WTC11 (cell line): ENCODE results near the gene PLIN1. TPM values are rescaled to one million over a fixed set of nuclear protein-coding genes. Genes with fewer than 3 reads are reported as not detected.

ENCODE experiments used
- ATAC-seq: fragments of 200-7000 bp; cut with Tn5 transposase; 2 replicates; pipeline ENCODE4 v1.10.0; 2021; ENCODE audit warnings: mild to moderate bottlenecking, moderate library complexity
- CTCF ChIA-PET: fragments of 300-600 bp; sonication (Branson Sonifier 250); formaldehyde crosslinking; loops from one replicate; lab custom pipeline; 2021; ENCODE audit warnings: antibody characterized with exemption; lab: Charles Lee
- POLR2A ChIA-PET: fragments of 350-600 bp; sonication (Branson Sonifier 250); formaldehyde crosslinking; loops from one replicate; lab custom pipeline; 2021; ENCODE audit warnings: antibody characterized with exemption; lab: Charles Lee
- DNase-seq: peaks from one replicate; pipeline ENCODE4 v3.0.0; 2021; ENCODE audit warnings: low spot score
- H3K27ac Mint-ChIP-seq: 2 replicates; pipeline ENCODE4 v1.8.0; 2021; ENCODE audit warnings: mixed read lengths
- H3K27me3 Mint-ChIP-seq: 2 replicates; pipeline ENCODE4 v1.8.0; 2021; ENCODE audit warnings: low read depth, mild to moderate bottlenecking, moderate library complexity, mixed read lengths
- H3K36me3 Mint-ChIP-seq: 2 replicates; pipeline ENCODE4 v1.8.0; 2021; ENCODE audit warnings: mixed read lengths
- H3K4me1 Mint-ChIP-seq: 2 replicates; pipeline ENCODE4 v1.8.0; 2022; ENCODE audit warnings: mixed read lengths
- H3K4me3 Mint-ChIP-seq: 2 replicates; pipeline ENCODE4 v1.8.0; 2021; ENCODE audit warnings: mild to moderate bottlenecking, moderate library complexity, mixed read lengths
- H3K9me3 Mint-ChIP-seq: 2 replicates; pipeline ENCODE4 v1.8.0; 2021; ENCODE audit warnings: mixed read lengths
- ELF4 ChIP-seq: sonication (generic); formaldehyde crosslinking; IDR thresholded peaks from 2 replicates; pipeline ENCODE4 v1.8.1; 2022; ENCODE audit warnings: low read depth, mild to moderate bottlenecking, moderate library complexity, missing genetic modification reagents
- FOXJ3 ChIP-seq: sonication (generic); formaldehyde crosslinking; IDR thresholded peaks from 2 replicates; pipeline ENCODE4 v1.9.0; 2021; ENCODE audit warnings: missing genetic modification reagents, mild to moderate bottlenecking, borderline replicate concordance
- GRHL2 ChIP-seq: fragments of 250-450 bp; sonication (Bioruptor Pico); IDR thresholded peaks from 2 replicates; pipeline ENCODE4 v1.8.0; 2022; ENCODE audit warnings: mild to moderate bottlenecking, moderate library complexity; ENCODE audit not compliant: insufficient replicate concordance, severe bottlenecking
- MYBL2 ChIP-seq: sonication (generic); formaldehyde crosslinking; IDR thresholded peaks from 2 replicates; pipeline ENCODE4 v1.8.1; 2023; ENCODE audit warnings: mild to moderate bottlenecking, moderate library complexity, missing genetic modification reagents
- NFYB ChIP-seq: sonication (generic); formaldehyde crosslinking; conservative IDR thresholded peaks from 2 replicates; pipeline ENCODE4 v1.8.0; 2022; ENCODE audit warnings: low read depth, missing genetic modification reagents
- RORB ChIP-seq: fragments of 250-450 bp; sonication (Bioruptor Pico); IDR thresholded peaks from 2 replicates; pipeline ENCODE4 v1.9.0; 2021; ENCODE audit warnings: mild to moderate bottlenecking
- SMAD3 ChIP-seq: sonication (generic); formaldehyde crosslinking; IDR thresholded peaks from 2 replicates; pipeline ENCODE4 v1.8.0; 2022; ENCODE audit warnings: missing genetic modification reagents, mild to moderate bottlenecking, borderline replicate concordance
- TCF7 ChIP-seq: sonication (generic); formaldehyde crosslinking; IDR thresholded peaks from 2 replicates; pipeline ENCODE4 v1.8.0; 2022; ENCODE audit warnings: mild to moderate bottlenecking, low read depth, missing genetic modification reagents, moderate library complexity
- ZNF138 ChIP-seq: sonication (generic); formaldehyde crosslinking; conservative IDR thresholded peaks from 2 replicates; pipeline ENCODE4 v1.8.1; 2022; ENCODE audit warnings: mild to moderate bottlenecking, moderate library complexity, missing genetic modification reagents
- ZNF219 ChIP-seq: sonication (generic); formaldehyde crosslinking; IDR thresholded peaks from 2 replicates; pipeline ENCODE4 v1.8.0; 2023; ENCODE audit warnings: missing genetic modification reagents, mild to moderate bottlenecking, borderline replicate concordance
- ZNF232 ChIP-seq: sonication (generic); formaldehyde crosslinking; IDR thresholded peaks from 2 replicates; pipeline ENCODE4 v1.8.0; 2022; ENCODE audit warnings: mild to moderate bottlenecking, missing genetic modification reagents
- ZNF317 ChIP-seq: sonication (generic); formaldehyde crosslinking; IDR thresholded peaks from 2 replicates; pipeline ENCODE4 v1.8.1; 2023; ENCODE audit warnings: low read depth, mild to moderate bottlenecking, moderate library complexity, missing genetic modification reagents, borderline replicate concordance
- ZNF671 ChIP-seq: fragments of 250-450 bp; sonication (Bioruptor Pico); IDR thresholded peaks from 2 replicates; pipeline ENCODE4 v1.8.0; 2021; ENCODE audit warnings: mild to moderate bottlenecking
- total RNA-seq: library from RNA; stranded (reverse); gene quantifications from 3 replicates; pipeline ENCODE4 v1.2.3, GENCODE V29; 2021
- TF ChIP-seq, protein P1 (sequence below): fragments of 200-600 bp; IDR thresholded peaks from 2 replicates; pipeline ENCODE4 v1.8.0; 2022; ENCODE audit warnings: antibody characterized with exemption
- TF ChIP-seq, protein P2 (sequence below): sonication (generic); formaldehyde crosslinking; IDR thresholded peaks from 2 replicates; pipeline ENCODE4 v1.8.1; 2022; ENCODE audit warnings: missing genetic modification reagents, borderline replicate concordance
- TF ChIP-seq, protein P3 (sequence below): sonication (generic); formaldehyde crosslinking; conservative IDR thresholded peaks from 2 replicates; pipeline ENCODE4 v1.8.1; 2023; ENCODE audit warnings: mild to moderate bottlenecking, low read depth, missing genetic modification reagents, moderate library complexity
- TF ChIP-seq, protein P4 (sequence below): sonication (generic); formaldehyde crosslinking; IDR thresholded peaks from 2 replicates; pipeline ENCODE4 v1.8.0; 2022; ENCODE audit warnings: mild to moderate bottlenecking, missing genetic modification reagents
- TF ChIP-seq, protein P5 (sequence below): sonication (generic); formaldehyde crosslinking; IDR thresholded peaks from 2 replicates; pipeline ENCODE4 v1.8.0; 2023; ENCODE audit warnings: missing genetic modification reagents
- TF ChIP-seq, protein P6 (sequence below): sonication (generic); formaldehyde crosslinking; IDR thresholded peaks from 2 replicates; pipeline ENCODE4 v1.8.1; 2022; ENCODE audit warnings: low read depth, mild to moderate bottlenecking, moderate library complexity, missing genetic modification reagents, borderline replicate concordance
- TF ChIP-seq, protein P7 (sequence below): sonication (generic); formaldehyde crosslinking; conservative IDR thresholded peaks from 2 replicates; pipeline ENCODE4 v1.8.1; 2022; ENCODE audit warnings: mild to moderate bottlenecking, missing genetic modification reagents
- TF ChIP-seq, protein P8 (sequence below): sonication (generic); formaldehyde crosslinking; IDR thresholded peaks from 2 replicates; pipeline ENCODE4 v1.8.1; 2023; ENCODE audit warnings: mild to moderate bottlenecking, missing genetic modification reagents, moderate library complexity

The PLIN1 gene
- total RNA-seq, 1 experiment from 2014 or later = 0.70 TPM

DNA sequence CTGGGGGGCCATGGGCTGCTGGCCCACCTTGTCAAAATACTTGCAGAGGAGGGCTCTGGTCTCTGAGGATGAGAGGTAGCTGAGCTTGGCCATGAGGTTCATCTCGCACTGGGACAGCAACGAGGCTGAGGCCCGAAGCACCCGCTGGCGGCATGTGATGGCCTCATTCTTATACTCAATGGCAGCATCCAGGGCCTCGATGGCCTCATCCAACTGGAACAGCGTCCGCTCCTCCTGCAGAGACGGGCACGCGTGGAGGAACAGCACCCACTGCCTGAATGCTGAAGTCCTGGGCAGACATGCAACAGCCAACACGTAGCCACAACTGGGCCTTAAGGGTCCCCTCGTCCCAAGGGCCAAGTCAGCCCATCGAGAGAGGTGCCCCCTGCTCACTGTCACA, 48.9 kb downstream of the PLIN1 start:
- Mint-ChIP-seq H3K9me3 (peaks cover 14% of the 10 kb centered on the region), H3K4me3 (no peak overlapping the region), H3K36me3 (peaks cover 92% of the 10 kb centered on the region), H3K27ac (no peak overlapping the region), H3K27me3 (peaks cover 5% of the 10 kb centered on the region), H3K4me1 (no peaks in the 10 kb centered on the region)
- TF ChIP-seq MYBL2 (CRISPR knock-in tag) = no peak
- TF ChIP-seq, protein P1, sequence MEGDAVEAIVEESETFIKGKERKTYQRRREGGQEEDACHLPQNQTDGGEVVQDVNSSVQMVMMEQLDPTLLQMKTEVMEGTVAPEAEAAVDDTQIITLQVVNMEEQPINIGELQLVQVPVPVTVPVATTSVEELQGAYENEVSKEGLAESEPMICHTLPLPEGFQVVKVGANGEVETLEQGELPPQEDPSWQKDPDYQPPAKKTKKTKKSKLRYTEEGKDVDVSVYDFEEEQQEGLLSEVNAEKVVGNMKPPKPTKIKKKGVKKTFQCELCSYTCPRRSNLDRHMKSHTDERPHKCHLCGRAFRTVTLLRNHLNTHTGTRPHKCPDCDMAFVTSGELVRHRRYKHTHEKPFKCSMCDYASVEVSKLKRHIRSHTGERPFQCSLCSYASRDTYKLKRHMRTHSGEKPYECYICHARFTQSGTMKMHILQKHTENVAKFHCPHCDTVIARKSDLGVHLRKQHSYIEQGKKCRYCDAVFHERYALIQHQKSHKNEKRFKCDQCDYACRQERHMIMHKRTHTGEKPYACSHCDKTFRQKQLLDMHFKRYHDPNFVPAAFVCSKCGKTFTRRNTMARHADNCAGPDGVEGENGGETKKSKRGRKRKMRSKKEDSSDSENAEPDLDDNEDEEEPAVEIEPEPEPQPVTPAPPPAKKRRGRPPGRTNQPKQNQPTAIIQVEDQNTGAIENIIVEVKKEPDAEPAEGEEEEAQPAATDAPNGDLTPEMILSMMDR = no peak
- no peak for TF ChIP-seq ZNF219 (CRISPR knock-in tag)
- TF ChIP-seq ZNF232 (CRISPR knock-in tag) = no peak
- TF ChIP-seq NFYB = no peak
- TF ChIP-seq, protein P2, sequence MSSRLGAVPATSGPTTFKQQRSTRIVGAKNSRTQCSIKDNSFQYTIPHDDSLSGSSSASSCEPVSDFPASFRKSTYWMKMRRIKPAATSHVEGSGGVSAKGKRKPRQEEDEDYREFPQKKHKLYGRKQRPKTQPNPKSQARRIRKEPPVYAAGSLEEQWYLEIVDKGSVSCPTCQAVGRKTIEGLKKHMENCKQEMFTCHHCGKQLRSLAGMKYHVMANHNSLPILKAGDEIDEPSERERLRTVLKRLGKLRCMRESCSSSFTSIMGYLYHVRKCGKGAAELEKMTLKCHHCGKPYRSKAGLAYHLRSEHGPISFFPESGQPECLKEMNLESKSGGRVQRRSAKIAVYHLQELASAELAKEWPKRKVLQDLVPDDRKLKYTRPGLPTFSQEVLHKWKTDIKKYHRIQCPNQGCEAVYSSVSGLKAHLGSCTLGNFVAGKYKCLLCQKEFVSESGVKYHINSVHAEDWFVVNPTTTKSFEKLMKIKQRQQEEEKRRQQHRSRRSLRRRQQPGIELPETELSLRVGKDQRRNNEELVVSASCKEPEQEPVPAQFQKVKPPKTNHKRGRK = no peak
- TF ChIP-seq, protein P3, sequence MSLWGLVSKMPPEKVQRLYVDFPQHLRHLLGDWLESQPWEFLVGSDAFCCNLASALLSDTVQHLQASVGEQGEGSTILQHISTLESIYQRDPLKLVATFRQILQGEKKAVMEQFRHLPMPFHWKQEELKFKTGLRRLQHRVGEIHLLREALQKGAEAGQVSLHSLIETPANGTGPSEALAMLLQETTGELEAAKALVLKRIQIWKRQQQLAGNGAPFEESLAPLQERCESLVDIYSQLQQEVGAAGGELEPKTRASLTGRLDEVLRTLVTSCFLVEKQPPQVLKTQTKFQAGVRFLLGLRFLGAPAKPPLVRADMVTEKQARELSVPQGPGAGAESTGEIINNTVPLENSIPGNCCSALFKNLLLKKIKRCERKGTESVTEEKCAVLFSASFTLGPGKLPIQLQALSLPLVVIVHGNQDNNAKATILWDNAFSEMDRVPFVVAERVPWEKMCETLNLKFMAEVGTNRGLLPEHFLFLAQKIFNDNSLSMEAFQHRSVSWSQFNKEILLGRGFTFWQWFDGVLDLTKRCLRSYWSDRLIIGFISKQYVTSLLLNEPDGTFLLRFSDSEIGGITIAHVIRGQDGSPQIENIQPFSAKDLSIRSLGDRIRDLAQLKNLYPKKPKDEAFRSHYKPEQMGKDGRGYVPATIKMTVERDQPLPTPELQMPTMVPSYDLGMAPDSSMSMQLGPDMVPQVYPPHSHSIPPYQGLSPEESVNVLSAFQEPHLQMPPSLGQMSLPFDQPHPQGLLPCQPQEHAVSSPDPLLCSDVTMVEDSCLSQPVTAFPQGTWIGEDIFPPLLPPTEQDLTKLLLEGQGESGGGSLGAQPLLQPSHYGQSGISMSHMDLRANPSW (CRISPR knock-in tag) = no peak
- TF ChIP-seq GRHL2 = no peak
- TF ChIP-seq, protein P4, sequence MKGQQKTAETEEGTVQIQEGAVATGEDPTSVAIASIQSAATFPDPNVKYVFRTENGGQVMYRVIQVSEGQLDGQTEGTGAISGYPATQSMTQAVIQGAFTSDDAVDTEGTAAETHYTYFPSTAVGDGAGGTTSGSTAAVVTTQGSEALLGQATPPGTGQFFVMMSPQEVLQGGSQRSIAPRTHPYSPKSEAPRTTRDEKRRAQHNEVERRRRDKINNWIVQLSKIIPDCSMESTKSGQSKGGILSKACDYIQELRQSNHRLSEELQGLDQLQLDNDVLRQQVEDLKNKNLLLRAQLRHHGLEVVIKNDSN (CRISPR knock-in tag) = no peak
- no peak for TF ChIP-seq RORB (CRISPR knock-in tag)
- no peak for TF ChIP-seq ELF4 (CRISPR knock-in tag)
- CTCF ChIA-PET = interaction anchor here (2.3 kb wide), 1 partner anchor 17 kb away, joined by 11 read pairs; no protein-coding TSS in a partner anchor
- no peak for ATAC-seq
- POLR2A ChIA-PET = no interaction called here
- no peak for DNase-seq

DNA sequence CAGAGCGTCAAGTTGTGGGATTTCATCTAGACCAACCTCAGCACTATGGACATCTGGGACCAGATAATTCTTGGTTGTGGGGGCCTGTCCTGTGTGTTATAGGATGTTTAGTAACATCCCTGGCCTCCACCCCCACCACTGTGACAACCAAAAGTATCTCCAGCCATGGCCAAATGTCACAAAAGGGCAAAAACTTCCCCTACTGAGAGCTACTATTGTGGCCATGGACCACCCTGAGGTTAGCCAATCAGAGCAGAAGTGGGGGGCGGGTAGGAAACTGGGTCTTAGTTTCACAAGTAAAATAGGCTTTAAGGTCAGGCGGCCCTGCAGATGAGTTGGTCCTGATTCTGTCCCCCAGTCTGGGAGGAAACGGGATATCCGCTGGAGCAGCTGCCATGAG, 49.3 kb downstream of the PLIN1 start:
- H3K4me1 Mint-ChIP-seq = no peaks in the 10 kb centered on the region
- ChIA-PET CTCF (interaction anchor here (0.6 to 2.3 kb wide), 3 partner anchors 17 to 271 kb away, joined by 3 to 11 read pairs (median 3); no protein-coding TSS in a partner anchor), POLR2A (no interaction called here)
- 0 out of 2 replicates have a peak overlapping the region, but pooled peaks have one; percentile 71 for H3K27ac Mint-ChIP-seq
- peaks cover 12% of the 10 kb centered on the region; the same call in 1 of the 2 replicates for H3K9me3 Mint-ChIP-seq
- peaks cover 92% of the 10 kb centered on the region for H3K36me3 Mint-ChIP-seq
- DNase-seq (no peak), ATAC-seq (no peak)
- H3K27me3 Mint-ChIP-seq = peaks cover 5% of the 10 kb centered on the region
- TF ChIP-seq, protein P5, sequence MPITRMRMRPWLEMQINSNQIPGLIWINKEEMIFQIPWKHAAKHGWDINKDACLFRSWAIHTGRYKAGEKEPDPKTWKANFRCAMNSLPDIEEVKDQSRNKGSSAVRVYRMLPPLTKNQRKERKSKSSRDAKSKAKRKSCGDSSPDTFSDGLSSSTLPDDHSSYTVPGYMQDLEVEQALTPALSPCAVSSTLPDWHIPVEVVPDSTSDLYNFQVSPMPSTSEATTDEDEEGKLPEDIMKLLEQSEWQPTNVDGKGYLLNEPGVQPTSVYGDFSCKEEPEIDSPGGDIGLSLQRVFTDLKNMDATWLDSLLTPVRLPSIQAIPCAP = no peak
- TF ChIP-seq ELF4 (CRISPR knock-in tag) = no peak
- no peak for TF ChIP-seq TCF7 (CRISPR knock-in tag)
- no peak for TF ChIP-seq FOXJ3 (CRISPR knock-in tag)
- TF ChIP-seq SMAD3 (CRISPR knock-in tag) = no peak
- TF ChIP-seq, protein P6, sequence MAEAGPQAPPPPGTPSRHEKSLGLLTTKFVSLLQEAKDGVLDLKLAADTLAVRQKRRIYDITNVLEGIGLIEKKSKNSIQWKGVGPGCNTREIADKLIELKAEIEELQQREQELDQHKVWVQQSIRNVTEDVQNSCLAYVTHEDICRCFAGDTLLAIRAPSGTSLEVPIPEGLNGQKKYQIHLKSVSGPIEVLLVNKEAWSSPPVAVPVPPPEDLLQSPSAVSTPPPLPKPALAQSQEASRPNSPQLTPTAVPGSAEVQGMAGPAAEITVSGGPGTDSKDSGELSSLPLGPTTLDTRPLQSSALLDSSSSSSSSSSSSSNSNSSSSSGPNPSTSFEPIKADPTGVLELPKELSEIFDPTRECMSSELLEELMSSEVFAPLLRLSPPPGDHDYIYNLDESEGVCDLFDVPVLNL (CRISPR knock-in tag) = no peak
- no peak for TF ChIP-seq ZNF138 (CRISPR knock-in tag)
- TF ChIP-seq ZNF317 (CRISPR knock-in tag) = no peak
- TF ChIP-seq ZNF671 (CRISPR knock-in tag) = no peak
- TF ChIP-seq GRHL2 = no peak
- TF ChIP-seq, protein P7, sequence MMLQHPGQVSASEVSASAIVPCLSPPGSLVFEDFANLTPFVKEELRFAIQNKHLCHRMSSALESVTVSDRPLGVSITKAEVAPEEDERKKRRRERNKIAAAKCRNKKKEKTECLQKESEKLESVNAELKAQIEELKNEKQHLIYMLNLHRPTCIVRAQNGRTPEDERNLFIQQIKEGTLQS = no peak
- TF ChIP-seq, protein P8, sequence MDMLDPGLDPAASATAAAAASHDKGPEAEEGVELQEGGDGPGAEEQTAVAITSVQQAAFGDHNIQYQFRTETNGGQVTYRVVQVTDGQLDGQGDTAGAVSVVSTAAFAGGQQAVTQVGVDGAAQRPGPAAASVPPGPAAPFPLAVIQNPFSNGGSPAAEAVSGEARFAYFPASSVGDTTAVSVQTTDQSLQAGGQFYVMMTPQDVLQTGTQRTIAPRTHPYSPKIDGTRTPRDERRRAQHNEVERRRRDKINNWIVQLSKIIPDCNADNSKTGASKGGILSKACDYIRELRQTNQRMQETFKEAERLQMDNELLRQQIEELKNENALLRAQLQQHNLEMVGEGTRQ (CRISPR knock-in tag) = no peak
- TF ChIP-seq, all 79 proteins: peak for 0
- no peak overlapping the region for H3K4me3 Mint-ChIP-seq
